Gastrocnemius medialis (tissue), 4 donors: ENCODE measurements around the gene TMEM132D.

ENCODE experiments used
- POLR2A ChIP-seq, 2 donors: fragments of 450-650 bp; IDR thresholded peaks; one replicate each; pipeline ENCODE4 v1.6.1; 2017; ENCODE audit warnings: antibody characterized with exemption in 2 of 2, mild to moderate bottlenecking in 2 of 2, moderate library complexity in 2 of 2
- TF ChIP-seq, protein P1 (sequence below), 5 experiments: fragments of 450-650 bp in 3 of 5; fragments of 200-600 bp in 2 of 5; sonication (generic) in 2 of 5; IDR thresholded peaks in 4 of 5; conservative IDR thresholded peaks in 1 of 5; 1 replicate in 4 of 5; 2 replicates in 1 of 5; pipeline ENCODE4 v1.5.1; 2016 to 2019; ENCODE audit warnings: antibody characterized with exemption in 5 of 5, mild to moderate bottlenecking in 3 of 5, moderate library complexity in 3 of 5

DNA sequence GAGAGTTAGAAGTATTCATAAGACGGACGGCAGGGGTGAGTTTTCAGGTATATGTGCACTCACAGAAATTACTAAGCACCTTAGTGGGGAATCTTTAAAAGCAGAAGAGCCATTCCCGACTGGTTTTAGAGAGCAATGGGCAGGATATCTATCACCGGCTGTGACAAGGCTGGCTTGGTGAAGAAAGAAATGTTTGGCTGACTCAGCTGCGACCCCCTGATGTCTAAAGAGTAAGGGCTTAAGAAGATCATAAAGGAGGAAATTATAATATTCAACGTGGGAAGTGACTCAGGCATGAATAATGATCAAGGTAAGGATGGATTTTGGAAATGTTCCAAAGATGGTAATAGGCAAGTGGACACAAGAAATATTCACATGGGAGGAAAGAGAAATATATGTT, 407.6 kb downstream of the TMEM132D start:
- TF ChIP-seq, protein P1, sequence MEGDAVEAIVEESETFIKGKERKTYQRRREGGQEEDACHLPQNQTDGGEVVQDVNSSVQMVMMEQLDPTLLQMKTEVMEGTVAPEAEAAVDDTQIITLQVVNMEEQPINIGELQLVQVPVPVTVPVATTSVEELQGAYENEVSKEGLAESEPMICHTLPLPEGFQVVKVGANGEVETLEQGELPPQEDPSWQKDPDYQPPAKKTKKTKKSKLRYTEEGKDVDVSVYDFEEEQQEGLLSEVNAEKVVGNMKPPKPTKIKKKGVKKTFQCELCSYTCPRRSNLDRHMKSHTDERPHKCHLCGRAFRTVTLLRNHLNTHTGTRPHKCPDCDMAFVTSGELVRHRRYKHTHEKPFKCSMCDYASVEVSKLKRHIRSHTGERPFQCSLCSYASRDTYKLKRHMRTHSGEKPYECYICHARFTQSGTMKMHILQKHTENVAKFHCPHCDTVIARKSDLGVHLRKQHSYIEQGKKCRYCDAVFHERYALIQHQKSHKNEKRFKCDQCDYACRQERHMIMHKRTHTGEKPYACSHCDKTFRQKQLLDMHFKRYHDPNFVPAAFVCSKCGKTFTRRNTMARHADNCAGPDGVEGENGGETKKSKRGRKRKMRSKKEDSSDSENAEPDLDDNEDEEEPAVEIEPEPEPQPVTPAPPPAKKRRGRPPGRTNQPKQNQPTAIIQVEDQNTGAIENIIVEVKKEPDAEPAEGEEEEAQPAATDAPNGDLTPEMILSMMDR (IDR thresholded peaks at IDR 0.05 in 4 of 5, conservative IDR thresholded peaks at IDR 0.05 in 1 of 5): no peak
- TF ChIP-seq POLR2A (IDR thresholded peaks at IDR 0.05): no peak
